Activated CD4-positive, alpha-beta T cell treated with anti-CD3 and anti-CD28 coated beads, Interleukin-2, amount 50 U/mL, for 16 hours (primary cell): ENCODE data around the gene AADACL4.
"Not testable (repeated sequence)": the region's sequence is repeated elsewhere in the genome, so short reads cannot be mapped to it uniquely, and the experiment has no call there.

Source experiments
- DNase-seq: peaks from one replicate; pipeline ENCODE4 v3.0.0-alpha.2; 2020

The AADACL4 gene

GRCh38 chr1:12630946-12631530, 12.8 kb upstream of the AADACL4 start:
- no peak for DNase-seq

- no peak for DNase-seq
Observed at GRCh38 chr1:12631571-12631970, 12.3 kb upstream of the AADACL4 start.

- no peak for DNase-seq
Observed at GRCh38 chr1:12634156-12634555, 9.7 kb upstream of the AADACL4 start.

- DNase-seq = no peak
Observed at GRCh38 chr1:12634696-12635202, 9.1 kb upstream of the AADACL4 start.

GRCh38 chr1:12636098-12636950, 7.6 kb upstream of the AADACL4 start:
- no peak for DNase-seq

- DNase-seq = no peak
Observed at GRCh38 chr1:12637693-12638092, 6.2 kb upstream of the AADACL4 start.

GRCh38 chr1:12640237-12640957, 3.5 kb upstream of the AADACL4 start:
- DNase-seq = no peak

- no peak for DNase-seq
Observed at GRCh38 chr1:12640958-12641272, 3.0 kb upstream of the AADACL4 start.

GRCh38 chr1:12643079-12643478, 806 bp upstream of the AADACL4 start:
- DNase-seq = no peak

GRCh38 chr1:12644237-12644636, 352 bp downstream of the AADACL4 start:
- DNase-seq = no peak

- DNase-seq = no peak
Observed at GRCh38 chr1:12644829-12645228, 944 bp downstream of the AADACL4 start.

GRCh38 chr1:12645401-12645800, 1.5 kb downstream of the AADACL4 start:
- not testable (repeated sequence) for DNase-seq

- no peak for DNase-seq
Observed at GRCh38 chr1:12648741-12649140, 4.9 kb downstream of the AADACL4 start.

- no peak for DNase-seq
Observed at GRCh38 chr1:12649971-12650421, 6.1 kb downstream of the AADACL4 start.

- DNase-seq = no peak
Observed at GRCh38 chr1:12654004-12654567, 10.2 kb downstream of the AADACL4 start.

- DNase-seq = no peak
Observed at GRCh38 chr1:12654657-12655056, 10.8 kb downstream of the AADACL4 start.

GRCh38 chr1:12656575-12656974, 12.7 kb downstream of the AADACL4 start:
- no peak for DNase-seq

GRCh38 chr1:12657060-12657884, 13.4 kb downstream of the AADACL4 start:
- DNase-seq = no peak

- DNase-seq = not testable (repeated sequence)
Observed at GRCh38 chr1:12657885-12658512, 14.1 kb downstream of the AADACL4 start.

- peak; percentile 75 for DNase-seq
Observed at GRCh38 chr1:12658531-12659453, 14.9 kb downstream of the AADACL4 start.
